Testis (tissue), 2 donors: ENCODE measurements around the gene LKAAEAR1.
A peak's percentile ranks its signal among the peaks of the same experiment; 100 is the strongest.

Source experiments
- CTCF ChIP-seq, 3 experiments: fragments of 450-650 bp in 2 of 3; fragments of 200-600 bp in 1 of 3; sonication (generic) in 1 of 3; IDR thresholded peaks; one replicate each; pipeline ENCODE4 v1.5.1; 2016 to 2019; ENCODE audit warnings: antibody characterized with exemption in 3 of 3, mild to moderate bottlenecking in 2 of 3, moderate library complexity in 1 of 3
- POLR2A ChIP-seq: fragments of 450-650 bp; IDR thresholded peaks from one replicate; pipeline ENCODE4 v1.6.1; 2017; ENCODE audit warnings: antibody characterized with exemption, mild to moderate bottlenecking, moderate library complexity

- TF ChIP-seq POLR2A, result no peak
- peak in 1 of 3 experiments; percentile 13 for TF ChIP-seq CTCF (IDR thresholded peaks at IDR 0.05)
These were observed 47.2 kb upstream of the LKAAEAR1 start for GRCh38 chr20:64131406-64131805.
